ENCODE data around the gene COG3.

DNA sequence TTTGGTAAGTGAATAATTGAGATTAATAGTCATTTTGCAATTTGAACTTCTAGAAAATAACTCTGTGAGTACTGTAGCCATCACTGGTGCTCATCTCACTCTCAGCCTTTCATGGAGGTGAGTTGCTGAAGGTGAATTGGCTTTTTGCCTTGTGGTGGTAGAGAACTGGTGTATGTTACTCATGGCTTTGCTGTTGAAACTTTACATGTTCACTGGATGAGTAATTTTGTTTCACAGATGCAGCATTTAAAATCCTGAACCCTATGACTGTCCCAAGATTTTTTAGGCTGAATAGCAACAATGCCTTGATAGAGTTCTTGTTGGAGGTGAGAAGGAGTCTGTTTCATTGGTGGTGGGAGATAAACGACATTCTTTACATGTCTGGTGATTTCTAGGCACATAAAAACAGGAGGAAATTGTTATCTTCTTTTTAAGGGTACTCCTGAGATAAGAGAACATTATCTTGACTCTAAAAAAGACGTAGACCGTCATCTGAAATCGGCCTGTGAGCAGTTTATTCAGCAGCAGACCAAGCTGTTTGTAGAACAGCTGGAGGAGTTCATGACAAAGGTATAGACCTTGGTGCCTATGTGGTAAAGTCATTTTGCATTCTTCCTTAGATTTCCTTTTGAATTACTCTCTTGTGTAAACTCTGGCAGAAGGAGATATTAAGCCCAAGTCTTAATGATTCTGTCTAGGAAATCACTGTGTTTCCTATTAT lies 53.9 kb downstream of the COG3 start:
- TF ChIP-seq CTCF (IDR thresholded peaks at IDR 0.05) = no peak
- no peak for TF ChIP-seq POLR2AphosphoS5 (IDR thresholded peaks at IDR 0.05)
- TF ChIP-seq EP300 (IDR thresholded peaks at IDR 0.05) = no peak
